Transverse colon (tissue), 4 donors: ENCODE results near the gene ZNF513. TPM values are rescaled to one million over a fixed set of nuclear protein-coding genes. Genes with fewer than 3 reads are reported as not detected.

Source experiments
- DNase-seq: peaks from one replicate; pipeline ENCODE4 v3.0.0-alpha.2; 2019
- H3K27ac ChIP-seq, 4 donors: fragments of 200-600 bp; sonication (generic); 2 replicates each; pipeline ENCODE4 v1.5.1; 2016 to 2018; ENCODE audit warnings: inconsistent platforms in 4 of 4
- H3K27me3 ChIP-seq: fragments of 200-600 bp; sonication (generic); 2 replicates; pipeline ENCODE4 v1.5.1; 2017; ENCODE audit warnings: inconsistent platforms
- H3K36me3 ChIP-seq, 4 donors: fragments of 200-600 bp; sonication (generic); 2 replicates each; pipeline ENCODE4 v1.5.1; 2017 to 2019; ENCODE audit warnings: inconsistent platforms in 4 of 4
- H3K4me1 ChIP-seq, 4 donors: fragments of 200-600 bp; sonication (generic); 2 replicates each; pipeline ENCODE4 v1.5.1; 2017 to 2020; ENCODE audit warnings: inconsistent platforms in 4 of 4
- H3K4me3 ChIP-seq, 4 donors: fragments of 200-600 bp; sonication (generic); 1 replicate in 1 of 4; 2 replicates in 3 of 4; pipeline versions ENCODE4 v1.5.1 to v1.6.1; 2017 to 2019; ENCODE audit warnings: inconsistent platforms in 4 of 4
- H3K9me3 ChIP-seq, 2 donors: fragments of 200-600 bp; sonication (generic); 2 replicates each; pipeline ENCODE4 v1.5.1; 2017 to 2019; ENCODE audit warnings: inconsistent platforms in 2 of 2
- CTCF ChIP-seq, 5 experiments: fragments of 200-600 bp in 3 of 5; fragments of 450-650 bp in 2 of 5; sonication (generic) in 3 of 5; IDR thresholded peaks; 1 replicate in 2 of 5; 2 replicates in 3 of 5; pipeline ENCODE4 v1.5.1; 2016 to 2017; ENCODE audit warnings: antibody characterized with exemption in 5 of 5, inconsistent platforms in 3 of 5, mild to moderate bottlenecking in 2 of 5, moderate library complexity in 1 of 5
- EP300 ChIP-seq: sonication (generic); formaldehyde crosslinking; IDR thresholded peaks from one replicate; pipeline ENCODE4 v1.6.1; 2017; ENCODE audit warnings: antibody characterized with exemption, low read depth
- POLR2A ChIP-seq: fragments of 450-650 bp; IDR thresholded peaks from one replicate; pipeline ENCODE4 v1.6.1; 2016; ENCODE audit warnings: antibody characterized with exemption, mild to moderate bottlenecking, moderate library complexity
- POLR2AphosphoS5 ChIP-seq, 3 donors: sonication (generic); formaldehyde crosslinking; IDR thresholded peaks; one replicate each; pipeline ENCODE4 v1.6.1; 2016; ENCODE audit warnings: antibody characterized with exemption in 3 of 3
- WGBS, 2 donors: methylation state at CpG; one replicate each; pipeline ENCODE4 v1.1.5; 2018; ENCODE audit warnings: low coverage in 1 of 2; 5-methylcytosine and 5-hydroxymethylcytosine counted together
- in situ Hi-C, 4 donors: fragments of 200-750 bp; cut with MboI; loops; one replicate each; pipeline versions ENCODE4 v1.15.0 to v1.15.1; 2017; ENCODE audit warnings: low sequenced_read_pairs in 3 of 4, low pct_ligation_motif_present in 1 of 4, low pct_unique_long_range_greater_than_20kb in 1 of 4
- intact Hi-C: fragments of 100-400 bp; cut with DNase I; formaldehyde crosslinking; loops from one replicate; pipeline ENCODE4 v1.15.1; 2023; ENCODE audit warnings: low total_unique reads
- total RNA-seq, 4 donors: library from RNA; depleted of rRNA; stranded (reverse); fragments of >200 nt; gene quantifications; one replicate each; pipeline ENCODE4 v1.1.0, GENCODE V29; 2016

Gene ZNF513
- total RNA-seq, 4 donors from 2014 or later, result 24.0 to 41.0 (median 32.6) TPM

- 2% methylated on average over 30 of the region's 46 CpGs; no CpG with 5 or more reads in 1 of the 2 donors for WGBS, 2 donors
- in situ Hi-C loops, result no loop called here
- H3K27ac ChIP-seq, result peak overlapping the region; percentile 92 to 96 (median 94)
Measured at GRCh38 chr2:27370816-27371620, 9.5 kb downstream of the ZNF513 start.

GRCh38 chr2:27370026-27370815 is 10.3 kb downstream of the ZNF513 start, which contains the start of the genes EIF2B4 and SNX17:
Gene EIF2B4 (minus strand): TSS chr2:27370338. CDS start chr2:27370314, 24 bp downstream.
Gene SNX17 (plus strand): TSS chr2:27370616. CDS start chr2:27370744, 128 bp downstream.
- peak within 1 kb of the TSS; percentile 82 to 95 (median 92) for H3K4me3 ChIP-seq
- H3K27ac ChIP-seq, result peak within 1 kb of the TSS; percentile 92 to 96 (median 94)
- H3K9me3 ChIP-seq, result no peaks in the 10 kb centered on the region
- WGBS, 2 donors, result 0% methylated on average over 41 of the region's 85 CpGs; no CpG with 5 or more reads in 1 of the 2 donors
- DNase-seq, result peak; percentile 100
- in situ Hi-C loops, result no loop called here
- no peaks in the 10 kb centered on the region for H3K27me3 ChIP-seq
- peaks cover 22 to 37% (median 26%) of the 10 kb centered on the region in 4 donors for H3K4me1 ChIP-seq
- H3K36me3 ChIP-seq, result peaks cover 0 to 48% (median 24%) of the 10 kb centered on the region in 4 donors
- TF ChIP-seq POLR2A (peak; percentile 78), POLR2AphosphoS5 (IDR thresholded peaks at IDR 0.05) (peak; percentile 90 to 93 (median 92)), EP300 (no peak), CTCF (IDR thresholded peaks at IDR 0.05) (peak; percentile 43 to 80 (median 59))
- intact Hi-C loops, result no loop called here

More at GRCh38 chr2:27370816-27371620, 9.5 kb downstream of the ZNF513 start:
- intact Hi-C loops, result no loop called here
- peak; percentile 54 for DNase-seq
- TF ChIP-seq CTCF (IDR thresholded peaks at IDR 0.05) (no peak), POLR2A (peak; percentile 66), EP300 (no peak), POLR2AphosphoS5 (IDR thresholded peaks at IDR 0.05) (peak; percentile 43 to 60 (median 54))
- no peaks in the 10 kb centered on the region for H3K27me3 ChIP-seq
- peaks cover 22 to 37% (median 26%) of the 10 kb centered on the region in 4 donors for H3K4me1 ChIP-seq
- H3K36me3 ChIP-seq, result peaks cover 0 to 48% (median 24%) of the 10 kb centered on the region in 4 donors
- H3K9me3 ChIP-seq, result no peaks in the 10 kb centered on the region
- H3K4me3 ChIP-seq, result peak overlapping the region; percentile 82 to 95 (median 92)

- H3K4me3 ChIP-seq, result peak overlapping the region; percentile 80 to 95 (median 92)
- in situ Hi-C loops, result no loop called here
- DNase-seq, result no peak
- peak overlapping the region; percentile 92 to 96 (median 94) for H3K27ac ChIP-seq
- TF ChIP-seq POLR2A (no peak), CTCF (IDR thresholded peaks at IDR 0.05) (no peak), EP300 (no peak), POLR2AphosphoS5 (IDR thresholded peaks at IDR 0.05) (no peak)
- H3K9me3 ChIP-seq, result no peaks in the 10 kb centered on the region
- peaks cover 22 to 37% (median 26%) of the 10 kb centered on the region in 4 donors for H3K4me1 ChIP-seq
- no peaks in the 10 kb centered on the region for H3K27me3 ChIP-seq
- WGBS, 2 donors, result 0% methylated on average over 1 to 18 of the region's 18 CpGs
- intact Hi-C loops, result no loop called here
- peaks cover 0 to 48% (median 24%) of the 10 kb centered on the region in 4 donors for H3K36me3 ChIP-seq
Measured at GRCh38 chr2:27369471-27370025, 11.0 kb downstream of the ZNF513 start.
